ENCODE data around the gene MRPL23. TPM values are rescaled to one million over a fixed set of nuclear protein-coding genes. Genes with fewer than 3 reads are reported as not detected.

The MRPL23 gene
- polyA plus RNA-seq, 1 donor (not counting 4 experiments of a cell fraction or from before 2014, with no cell fraction given): 68.2 TPM

- Histone ChIP-seq H3K9ac (ENCODE audit: control insufficient read depth, extremely low read depth, insufficient read depth, low read length) (no peak overlapping the region), H2AFZ (ENCODE audit: control insufficient read depth, low read length) (no peak overlapping the region), H3K9me3 (ENCODE audit: control insufficient read depth, low read depth, low read length) (no peaks in the 10 kb centered on the region), H3K4me2 (ENCODE audit: control insufficient read depth, extremely low read depth, insufficient read depth, low read depth, low read length) (no peak overlapping the region), H3K9me1 (ENCODE audit: control insufficient read depth, extremely low read depth, insufficient read depth, low read length) (no peaks in the 10 kb centered on the region), H3K36me3 (ENCODE audit: control insufficient read depth in 2 of 2, extremely low read depth in 1 of 2, insufficient read depth in 2 of 2, low read length in 2 of 2) (no peaks in the 10 kb centered on the region), H3K4me1 (ENCODE audit: control insufficient read depth, extremely low read depth, insufficient read depth, low read length) (peaks cover 5% of the 10 kb centered on the region), H3K27ac (ENCODE audit: control insufficient read depth, insufficient read depth, low read length) (no peak overlapping the region), H3K79me2 (ENCODE audit: control insufficient read depth, insufficient read depth, low read length) (no peaks in the 10 kb centered on the region), H3K4me3 (ENCODE audit: control insufficient read depth in 2 of 3, extremely low read depth in 1 of 3, insufficient read depth in 2 of 3, low read depth in 1 of 3, low read length in 3 of 3) (no peak overlapping the region), H3K27me3 (ENCODE audit: control insufficient read depth, extremely low read depth, insufficient read depth, low read length) (no peaks in the 10 kb centered on the region), H4K20me1 (ENCODE audit: control insufficient read depth, extremely low read depth, insufficient read depth, low read length) (no peaks in the 10 kb centered on the region)
- TF ChIP-seq CTCF (optimal IDR thresholded peaks at IDR 0.05 in 1 of 3, IDR thresholded peaks at IDR 0.05 in 1 of 3, conservative IDR thresholded peaks at IDR 0.05 in 1 of 3; ENCODE audit: extremely low read depth in 1 of 3, insufficient read depth in 2 of 3, low read length in 3 of 3) (no peak), EZH2 (IDR thresholded peaks at IDR 0.05; ENCODE audit: low read length) (no peak)
- no peak for DNase-seq (ENCODE audit: low read depth, low spot score)
- dilution Hi-C loops (cut with MboI; ENCODE audit: extremely low pct_ligation_motif_present, low sequenced_read_pairs): no loop called here
- FAIRE-seq: no peak
Observed at GRCh38 chr11:1937616-1938342, 9.4 kb upstream of the MRPL23 start.

GRCh38 chr11:1938343-1939005 is 8.7 kb upstream of the MRPL23 start:
- peaks cover 7% of the 10 kb centered on the region for H3K4me1 ChIP-seq (ENCODE audit: control insufficient read depth, extremely low read depth, insufficient read depth, low read length)
- H3K9me3 ChIP-seq (ENCODE audit: control insufficient read depth, low read depth, low read length): no peaks in the 10 kb centered on the region
- dilution Hi-C loops (cut with MboI; ENCODE audit: extremely low pct_ligation_motif_present, low sequenced_read_pairs): no loop called here
- no peaks in the 10 kb centered on the region for H3K9me1 ChIP-seq (ENCODE audit: control insufficient read depth, extremely low read depth, insufficient read depth, low read length)
- H2AFZ ChIP-seq (ENCODE audit: control insufficient read depth, low read length): no peak overlapping the region
- no peak overlapping the region for H3K4me3 ChIP-seq (ENCODE audit: control insufficient read depth in 2 of 3, extremely low read depth in 1 of 3, insufficient read depth in 2 of 3, low read depth in 1 of 3, low read length in 3 of 3)
- H3K79me2 ChIP-seq (ENCODE audit: control insufficient read depth, insufficient read depth, low read length): no peaks in the 10 kb centered on the region
- FAIRE-seq (no peak), DNase-seq (ENCODE audit: low read depth, low spot score) (no peak)
- no peak overlapping the region for H3K4me2 ChIP-seq (ENCODE audit: control insufficient read depth, extremely low read depth, insufficient read depth, low read depth, low read length)
- no peak for TF ChIP-seq CTCF (optimal IDR thresholded peaks at IDR 0.05 in 1 of 3, IDR thresholded peaks at IDR 0.05 in 1 of 3, conservative IDR thresholded peaks at IDR 0.05 in 1 of 3; ENCODE audit: extremely low read depth in 1 of 3, insufficient read depth in 2 of 3, low read length in 3 of 3)
- no peak for TF ChIP-seq EZH2 (IDR thresholded peaks at IDR 0.05; ENCODE audit: low read length)
- H4K20me1 ChIP-seq (ENCODE audit: control insufficient read depth, extremely low read depth, insufficient read depth, low read length): no peaks in the 10 kb centered on the region
- no peaks in the 10 kb centered on the region for H3K27me3 ChIP-seq (ENCODE audit: control insufficient read depth, extremely low read depth, insufficient read depth, low read length)
- no peaks in the 10 kb centered on the region for H3K36me3 ChIP-seq (ENCODE audit: control insufficient read depth in 2 of 2, extremely low read depth in 1 of 2, insufficient read depth in 2 of 2, low read length in 2 of 2)
- H3K27ac ChIP-seq (ENCODE audit: control insufficient read depth, insufficient read depth, low read length): no peak overlapping the region
- H3K9ac ChIP-seq (ENCODE audit: control insufficient read depth, extremely low read depth, insufficient read depth, low read length): no peak overlapping the region

Data from keratinocyte (primary cell).